HG03097 (cell line): ENCODE data around the gene ATP9B.
"Not testable (repeated sequence)": the region's sequence is repeated elsewhere in the genome, so short reads cannot be mapped to it uniquely, and the experiment has no call there.

ENCODE experiments used
- ATAC-seq: cut with Tn5 transposase; IDR thresholded peaks from one replicate; pipeline ENCODE4 v1.9.1; 2021; ENCODE audit not compliant: unreplicated experiment, low FRiP score

ATP9B gene

DNA sequence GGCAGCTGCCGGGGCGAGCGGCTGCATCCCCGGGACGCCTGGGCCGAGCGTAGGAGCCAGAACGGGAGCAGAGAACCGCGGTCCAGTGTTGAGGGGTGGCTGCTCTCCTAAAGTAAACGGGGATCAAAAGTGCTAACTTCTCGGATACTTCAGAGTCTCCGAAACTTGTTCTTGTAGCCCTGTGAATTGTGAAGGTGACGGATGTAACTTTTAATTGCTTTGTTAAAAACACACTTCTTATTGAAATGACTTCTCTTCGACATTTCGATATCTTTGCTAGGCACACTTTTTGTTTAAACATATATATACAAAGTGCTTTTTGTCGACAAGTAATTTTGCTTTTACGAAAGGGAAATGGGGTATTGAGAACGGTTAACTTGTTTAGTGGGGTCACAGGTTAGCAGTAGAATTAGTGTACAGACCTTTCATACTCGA lies 540 bp downstream of the ATP9B start:
- no peak for ATAC-seq

DNA sequence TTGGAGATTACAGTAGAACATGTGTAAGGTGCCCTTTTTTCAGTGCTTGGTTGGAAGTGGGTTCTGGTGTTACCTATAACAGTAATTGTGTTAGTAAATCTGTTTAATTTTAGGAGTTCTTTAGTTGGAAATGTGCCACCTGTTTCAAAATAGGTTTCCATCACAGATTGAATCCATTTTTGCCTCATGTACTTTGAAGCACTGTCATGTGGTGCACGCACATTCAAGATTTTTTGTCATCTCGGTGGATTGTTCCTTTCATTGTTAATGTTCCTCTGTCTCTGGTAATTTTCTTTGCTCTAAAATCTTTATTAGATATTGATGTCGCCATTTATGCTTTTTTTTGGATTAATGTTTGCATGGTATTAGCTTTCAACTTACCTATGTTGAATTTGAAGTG lies 1.3 kb downstream of the ATP9B start:
- ATAC-seq = no peak

DNA sequence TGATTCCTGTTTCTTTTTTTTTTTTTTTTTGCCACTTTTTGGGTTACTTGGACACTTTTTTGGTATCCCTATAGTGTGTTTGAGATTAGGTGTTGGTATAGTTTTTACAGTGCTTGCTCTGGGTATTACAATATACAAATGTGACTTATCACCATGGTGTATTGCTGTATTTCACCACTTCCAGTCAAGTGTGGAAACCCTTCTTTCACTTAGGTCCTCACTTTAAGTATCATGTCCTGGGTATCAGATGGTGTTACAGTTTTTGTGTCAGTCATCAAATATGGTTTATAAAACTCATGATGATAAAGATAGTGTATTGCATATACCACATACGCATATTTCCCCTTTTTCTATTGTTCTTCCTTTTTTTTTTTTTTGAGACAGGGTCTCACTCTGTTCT lies 1.8 kb downstream of the ATP9B start:
- no peak for ATAC-seq

DNA sequence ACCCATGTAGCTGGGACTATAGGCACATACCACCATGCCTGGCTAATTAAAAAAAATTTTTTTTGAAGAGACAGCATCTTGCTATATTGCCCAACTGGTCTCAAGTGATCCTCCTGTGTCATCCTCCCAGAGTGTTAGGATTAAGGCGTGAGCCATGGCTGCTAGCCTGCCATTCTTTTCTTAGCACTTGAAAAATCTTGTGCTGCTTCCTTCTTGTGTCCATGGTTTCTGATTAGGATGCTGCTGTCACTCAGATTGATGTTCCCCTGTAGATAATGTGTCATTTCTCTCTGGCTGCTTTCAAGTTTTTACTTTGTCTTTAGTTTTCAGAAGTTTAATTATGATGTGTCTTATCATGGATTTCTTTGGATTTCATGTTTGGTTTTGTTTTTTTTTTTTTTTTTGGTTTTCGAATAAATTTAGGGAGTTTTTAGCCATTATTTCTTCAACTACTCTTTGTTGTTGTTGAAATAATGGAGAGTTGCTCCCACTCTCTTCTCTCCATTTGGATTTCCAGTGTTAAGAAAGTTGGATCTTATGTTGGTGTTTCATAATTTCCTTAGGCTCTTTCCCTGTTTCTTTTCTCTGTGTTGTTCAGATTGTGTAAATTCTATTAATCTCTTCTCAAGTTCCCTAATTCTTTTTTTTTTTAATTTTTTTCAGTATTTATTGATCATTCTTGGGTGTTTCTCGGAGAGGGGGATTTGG lies 2.5 kb downstream of the ATP9B start:
- no peak for ATAC-seq

- ATAC-seq = not testable (repeated sequence)
Observed at GRCh38 chr18:79072655-79073054, 3.5 kb downstream of the ATP9B start.

DNA sequence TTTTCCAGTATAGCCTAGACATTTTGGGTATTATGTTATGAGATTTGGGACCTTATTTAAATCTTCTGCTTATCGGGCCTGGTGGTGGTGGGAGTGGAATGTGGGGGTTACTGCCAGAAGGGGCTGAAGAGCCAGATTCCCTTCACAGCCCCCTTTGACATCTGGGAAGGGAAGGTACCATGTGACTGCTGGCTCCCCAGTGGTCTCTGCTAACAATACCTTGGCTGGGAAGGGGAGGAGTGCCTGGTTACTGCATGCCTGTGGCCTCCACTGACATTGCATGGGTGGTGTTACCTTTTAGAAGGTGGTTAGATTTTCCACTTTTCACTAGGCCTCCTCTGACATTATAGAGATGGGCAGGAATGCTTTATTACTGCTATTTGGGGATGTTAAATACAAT lies 8.0 kb downstream of the ATP9B start:
- no peak for ATAC-seq

- ATAC-seq = not testable (repeated sequence)
Observed at GRCh38 chr18:79078791-79079190, 9.6 kb downstream of the ATP9B start.

- no peak for ATAC-seq
Observed at GRCh38 chr18:79092874-79093273, 23.7 kb downstream of the ATP9B start.

- ATAC-seq = no peak
Observed at GRCh38 chr18:79093986-79094385, 24.8 kb downstream of the ATP9B start.

- ATAC-seq = no peak
Observed at GRCh38 chr18:79095216-79095615, 26.0 kb downstream of the ATP9B start.

DNA sequence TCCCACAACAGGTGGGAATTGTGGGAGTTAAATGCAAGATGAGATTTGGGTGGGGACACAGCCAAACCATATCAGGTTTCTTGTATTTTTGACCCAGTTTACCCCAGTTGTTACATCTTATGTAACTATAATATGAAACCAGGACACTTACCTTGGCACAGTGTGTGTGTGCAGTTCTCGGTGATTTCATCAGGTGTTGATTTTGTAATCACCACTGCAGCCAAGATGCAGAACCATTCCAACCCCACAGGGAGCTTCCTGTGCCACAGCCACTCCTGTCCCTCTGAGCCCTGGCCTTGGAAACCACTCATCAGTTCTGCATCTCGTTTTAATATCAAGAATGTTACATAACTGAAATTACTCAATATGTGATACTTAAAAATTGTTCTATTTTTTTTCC lies 31.8 kb downstream of the ATP9B start:
- no peak for ATAC-seq

GRCh38 chr18:79102886-79103285 lies 33.7 kb downstream of the ATP9B start:
- no peak for ATAC-seq

GRCh38 chr18:79104137-79104536 lies 34.9 kb downstream of the ATP9B start:
- no peak for ATAC-seq

DNA sequence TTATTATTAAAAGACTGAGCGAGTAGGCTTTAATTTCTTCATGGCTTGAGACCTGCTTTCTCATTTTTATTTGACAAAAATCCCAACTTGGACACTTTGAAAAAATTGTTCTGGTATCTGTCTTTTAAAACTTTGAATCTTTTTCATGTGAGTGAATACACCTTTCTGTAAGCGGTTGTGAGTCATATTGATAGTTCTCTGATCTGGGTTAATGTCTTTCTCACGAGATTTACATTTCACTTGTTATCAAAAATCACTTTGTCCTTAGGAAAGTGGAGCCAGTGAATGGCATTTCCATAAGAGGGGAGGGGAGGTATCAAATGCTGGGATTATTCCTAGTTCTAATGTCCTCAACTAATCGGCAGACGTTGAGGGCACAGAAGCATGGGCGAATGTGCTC lies 36.3 kb downstream of the ATP9B start:
- no peak for ATAC-seq

GRCh38 chr18:79106084-79106483 lies 36.9 kb downstream of the ATP9B start:
- no peak for ATAC-seq

DNA sequence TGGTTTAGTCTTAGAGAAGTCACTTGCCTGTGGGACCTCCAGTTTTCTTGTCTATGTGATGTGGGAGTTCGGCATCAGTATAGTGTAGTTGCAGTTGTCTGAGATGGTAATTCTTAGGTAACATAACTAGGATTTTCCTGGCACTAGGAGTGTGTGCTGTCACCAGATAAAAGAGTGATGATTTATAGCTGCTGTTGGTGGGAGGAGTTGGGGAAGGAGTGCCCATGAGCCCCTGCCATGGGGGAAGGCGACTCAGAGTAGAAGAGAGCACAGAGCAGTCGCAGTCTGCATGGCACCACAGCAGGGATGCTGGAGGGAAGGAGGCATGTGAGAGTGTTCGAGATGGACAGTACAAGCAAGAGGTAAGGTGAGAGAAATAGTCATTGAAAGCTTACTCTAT lies 38.7 kb downstream of the ATP9B start:
- no peak for ATAC-seq

- ATAC-seq = no peak
Observed at GRCh38 chr18:79108549-79109215, 39.5 kb downstream of the ATP9B start.

DNA sequence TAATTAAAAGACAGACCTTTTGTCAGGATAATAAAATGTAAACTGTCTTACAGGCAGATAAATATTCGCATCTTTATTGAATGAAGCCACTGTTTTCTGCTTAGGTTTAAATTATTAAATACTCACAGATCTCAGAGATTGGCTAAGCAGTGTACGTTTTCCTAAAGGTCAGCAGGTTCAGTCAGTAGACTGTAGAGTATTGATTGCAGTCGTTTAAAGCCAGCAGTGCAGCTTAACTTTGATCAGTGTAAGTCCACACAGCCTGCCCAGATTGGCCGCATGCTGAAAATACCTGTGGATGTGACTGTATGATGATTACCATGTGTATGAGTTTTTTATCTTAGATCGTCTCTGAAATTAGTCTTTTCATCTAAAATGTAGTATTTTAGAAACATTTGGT lies 42.3 kb downstream of the ATP9B start:
- no peak for ATAC-seq

- no peak for ATAC-seq
Observed at GRCh38 chr18:79117385-79117784, 48.2 kb downstream of the ATP9B start.

GRCh38 chr18:79117788-79118187 lies 48.6 kb downstream of the ATP9B start:
- no peak for ATAC-seq

DNA sequence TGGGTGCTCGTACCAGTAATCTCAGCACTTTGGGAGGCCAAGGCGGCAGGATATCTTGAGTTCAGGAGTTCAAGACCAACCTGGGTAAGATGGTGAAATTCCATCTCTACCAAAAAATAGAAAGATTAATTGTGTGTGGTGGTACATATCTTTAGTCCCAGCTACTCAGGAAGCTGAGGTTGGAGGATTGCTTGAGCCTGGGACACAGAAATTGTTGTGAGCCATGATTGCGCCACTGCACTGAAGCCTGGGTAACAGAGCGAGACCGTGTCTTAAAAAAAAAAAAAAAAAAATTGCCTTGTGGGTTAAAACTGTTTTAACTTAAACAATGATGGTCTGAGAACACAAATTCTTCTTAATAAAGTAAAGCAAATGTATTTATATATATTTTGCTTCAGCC lies 49.6 kb downstream of the ATP9B start:
- no peak for ATAC-seq

DNA sequence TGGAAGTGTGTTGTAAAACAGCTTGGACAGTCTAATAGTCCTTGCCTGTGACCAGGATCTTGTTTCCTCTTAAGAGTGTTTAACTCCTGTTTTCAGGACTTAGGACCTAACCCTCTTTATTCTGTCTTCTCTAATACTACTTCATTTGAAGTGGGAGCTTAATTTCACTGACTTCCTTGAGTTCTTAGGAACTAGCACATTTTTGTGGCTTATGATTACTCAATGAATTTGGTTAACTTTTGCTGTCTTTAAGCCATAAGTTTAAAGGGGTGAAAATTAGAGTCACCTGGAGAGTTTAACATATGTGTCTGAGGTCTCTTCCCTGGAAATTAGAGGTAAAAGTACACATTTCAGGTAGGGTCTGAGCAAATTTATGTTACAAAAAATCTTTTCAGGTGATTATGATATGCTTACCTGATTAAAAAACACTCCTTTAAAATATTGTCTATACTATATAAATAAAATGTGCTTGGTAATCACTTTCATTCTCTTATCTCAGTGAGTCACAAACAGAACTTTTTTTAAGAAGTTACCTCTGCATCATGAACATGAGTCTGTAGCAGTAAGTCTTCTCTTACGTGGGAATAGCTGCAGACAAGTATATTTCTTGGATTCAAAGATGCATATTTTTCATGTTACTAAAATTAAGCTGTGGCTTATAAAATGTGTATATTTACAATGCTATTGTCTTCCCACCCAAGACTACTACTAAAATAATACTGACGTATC lies 52.7 kb downstream of the ATP9B start:
- no peak for ATAC-seq
